T-helper 1 cell (primary cell): Measurements from ENCODE around the gene NUDT14.
A peak's percentile ranks its signal among the peaks of the same experiment; 100 is the strongest.

Experiments
- DNase-seq, 5 donors: peaks; one replicate each; pipeline ENCODE4 v3.0.0-alpha.2; 2012 to 2020

Gene NUDT14

DNA sequence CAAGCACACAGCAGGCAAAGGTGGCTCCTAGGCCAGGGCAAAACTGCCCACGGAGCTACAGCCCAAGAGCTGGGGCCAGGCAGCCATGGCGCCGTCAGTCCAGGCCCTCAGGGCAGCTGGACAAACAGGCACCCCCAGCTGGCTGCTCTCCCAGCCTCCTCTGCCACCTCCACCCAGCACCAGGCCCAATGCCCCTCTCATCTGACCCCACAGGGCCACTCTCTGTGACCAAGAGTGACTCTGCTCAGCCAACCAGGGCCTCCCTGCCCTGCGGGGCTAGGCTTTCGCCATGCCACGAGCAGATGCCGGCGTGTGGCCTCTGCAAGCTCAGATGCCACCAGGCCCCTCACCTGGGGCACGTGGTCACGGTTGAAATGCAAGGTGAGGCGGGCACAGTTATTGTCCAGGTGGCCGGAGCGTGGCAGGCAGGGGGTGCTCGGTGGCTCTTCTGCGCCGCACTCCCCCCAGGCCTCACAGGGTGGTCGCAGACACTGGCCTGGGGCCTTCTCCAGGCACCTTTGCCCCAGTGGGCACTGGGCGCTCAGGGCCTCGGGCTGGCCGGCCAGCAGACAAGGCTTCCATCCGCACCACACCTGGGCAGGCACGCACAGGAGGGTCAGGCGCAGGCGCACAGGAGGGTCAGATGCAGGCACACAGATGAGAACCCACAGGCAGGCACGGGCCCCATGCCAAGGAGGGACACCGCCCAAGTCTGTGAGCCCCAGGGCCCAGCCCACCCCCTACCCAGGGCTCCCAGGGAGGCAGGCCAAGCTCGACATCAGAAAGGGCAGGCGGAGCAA is 35.5 kb downstream of the NUDT14 start:
- no peak for DNase-seq

DNA sequence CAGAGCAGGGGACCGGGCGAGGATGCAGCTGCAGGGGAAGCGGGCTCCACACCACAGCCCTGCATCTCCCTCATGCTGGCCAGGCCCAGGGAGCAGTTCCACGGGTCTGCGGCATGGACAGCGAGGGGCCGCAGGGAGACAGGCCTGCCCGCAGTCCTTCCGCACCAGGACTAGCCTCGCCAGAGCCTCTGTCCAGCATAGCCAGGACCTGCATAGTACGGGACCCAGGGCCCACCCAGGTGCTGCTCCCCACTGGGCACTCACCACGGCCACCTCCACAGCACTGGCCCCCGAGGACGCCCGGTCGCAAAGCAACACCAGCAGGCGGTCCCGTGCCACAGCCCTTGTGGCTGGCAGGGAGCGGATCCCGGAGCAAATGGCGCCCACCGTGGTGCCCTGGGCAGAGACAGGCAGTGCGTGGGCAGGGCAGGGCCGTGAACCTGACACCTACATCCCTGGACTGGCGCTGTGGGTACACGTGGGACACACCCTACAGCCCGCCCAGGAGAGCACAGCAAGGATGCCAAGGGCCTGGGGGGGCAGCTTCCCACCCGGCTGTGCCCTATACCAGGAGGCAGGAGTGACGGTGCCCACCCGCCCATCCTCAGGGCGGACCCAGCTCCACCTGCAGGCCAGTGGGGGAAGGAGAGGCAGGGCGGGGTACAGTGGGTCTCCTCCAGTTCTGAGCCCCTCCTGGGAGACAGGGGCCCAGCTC is 36.3 kb downstream of the NUDT14 start:
- DNase-seq: peak in 1 of 5 donors; percentile 5

DNA sequence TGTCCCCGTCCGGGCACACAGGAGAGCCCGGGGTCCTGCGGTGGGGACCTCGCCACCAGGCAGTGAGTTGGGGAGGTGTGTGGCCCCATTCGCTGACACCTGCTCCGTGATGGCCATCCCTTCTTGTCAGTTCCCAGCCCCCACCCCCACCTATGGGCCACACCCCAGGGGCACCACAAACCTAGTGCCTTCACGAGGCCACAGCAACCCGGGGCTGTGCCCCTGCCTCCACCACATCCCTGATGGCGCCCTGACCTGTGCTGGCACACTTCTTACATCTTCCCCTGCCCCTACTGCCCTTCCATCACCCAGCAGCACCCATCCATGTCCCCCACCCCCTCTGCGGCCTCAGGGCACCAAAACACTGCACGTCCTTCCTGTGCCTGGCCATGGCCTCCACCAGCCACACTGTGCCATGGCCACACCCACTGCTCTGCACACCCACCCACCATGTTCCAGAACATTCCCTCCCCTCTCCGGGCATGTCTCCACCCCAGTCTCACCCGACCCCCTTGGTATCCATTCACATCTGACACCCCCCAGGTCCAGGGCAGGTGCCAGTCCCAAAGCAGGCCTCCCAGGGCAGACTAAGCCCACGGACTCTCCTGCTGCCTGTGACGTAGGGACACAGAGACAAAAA is 37.0 kb downstream of the NUDT14 start:
- DNase-seq: no peak

DNA sequence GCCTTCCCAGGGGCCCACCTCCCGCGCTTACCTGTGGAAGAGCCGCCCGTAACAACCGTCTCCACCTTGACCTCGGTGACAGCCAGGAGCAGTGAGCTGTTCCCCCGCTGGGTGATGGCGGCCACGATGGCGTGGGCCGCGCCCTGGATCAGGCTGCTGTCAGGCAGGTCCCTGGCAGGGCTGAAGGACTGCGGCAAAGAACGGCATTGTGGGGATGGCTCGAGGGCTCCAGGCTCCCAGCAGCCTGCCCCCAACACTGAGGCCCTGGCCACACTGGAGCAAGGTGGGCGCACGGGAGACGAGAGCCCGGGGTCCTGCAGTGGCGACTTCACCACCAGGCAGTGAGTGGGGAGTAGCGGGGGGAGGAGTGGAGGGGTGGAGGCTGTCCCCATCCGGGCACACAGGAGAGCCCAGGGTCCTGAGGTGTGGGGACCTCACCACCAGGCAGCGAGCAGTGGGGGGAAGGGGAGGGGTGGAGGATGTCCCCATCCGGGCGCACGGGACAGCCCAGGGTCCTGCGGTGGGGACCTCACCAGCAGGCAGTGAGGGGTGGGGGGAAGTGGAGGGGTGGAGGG is 37.6 kb downstream of the NUDT14 start:
- peak in 1 of 5 donors; percentile 4 for DNase-seq

DNA sequence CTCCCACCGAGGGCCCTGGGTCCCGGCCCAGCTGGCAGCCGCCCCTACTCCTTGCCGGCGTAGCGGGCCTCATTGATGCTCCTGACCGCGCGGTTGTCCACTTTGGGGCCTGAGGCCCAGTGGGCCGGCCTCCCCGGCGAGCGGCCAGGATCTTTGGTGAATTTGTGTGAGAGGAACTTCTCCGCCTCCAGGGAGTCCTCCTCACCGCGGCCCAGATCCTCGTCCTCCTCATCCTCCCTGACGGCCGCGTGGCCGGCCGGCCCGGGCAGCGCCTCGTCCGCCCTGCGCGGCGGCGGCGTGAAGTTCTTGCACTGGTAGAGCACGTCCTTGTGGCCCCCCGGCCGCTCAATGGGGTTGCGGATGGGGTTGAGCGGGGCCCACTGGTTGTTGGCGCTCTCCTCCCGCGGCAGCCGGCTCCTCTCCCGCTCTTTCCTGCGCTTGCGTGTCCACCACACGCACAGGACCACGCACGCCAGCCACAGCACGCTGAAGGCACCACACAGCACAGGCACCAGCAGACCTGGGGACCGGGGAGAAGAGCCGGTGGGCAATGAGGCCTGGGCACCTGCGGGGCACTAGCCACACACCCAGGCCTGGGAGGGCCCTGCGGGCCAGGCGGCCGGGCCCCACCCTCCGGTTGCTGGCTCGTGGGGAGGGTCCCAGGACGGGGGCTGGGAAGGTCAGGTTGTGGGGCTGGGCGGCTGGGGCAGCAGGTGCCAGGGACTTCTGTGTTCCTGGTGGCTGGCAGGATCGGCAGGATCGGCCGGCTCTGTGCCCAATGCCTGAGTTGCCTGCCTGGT is 38.3 kb downstream of the NUDT14 start:
- no peak for DNase-seq

DNA sequence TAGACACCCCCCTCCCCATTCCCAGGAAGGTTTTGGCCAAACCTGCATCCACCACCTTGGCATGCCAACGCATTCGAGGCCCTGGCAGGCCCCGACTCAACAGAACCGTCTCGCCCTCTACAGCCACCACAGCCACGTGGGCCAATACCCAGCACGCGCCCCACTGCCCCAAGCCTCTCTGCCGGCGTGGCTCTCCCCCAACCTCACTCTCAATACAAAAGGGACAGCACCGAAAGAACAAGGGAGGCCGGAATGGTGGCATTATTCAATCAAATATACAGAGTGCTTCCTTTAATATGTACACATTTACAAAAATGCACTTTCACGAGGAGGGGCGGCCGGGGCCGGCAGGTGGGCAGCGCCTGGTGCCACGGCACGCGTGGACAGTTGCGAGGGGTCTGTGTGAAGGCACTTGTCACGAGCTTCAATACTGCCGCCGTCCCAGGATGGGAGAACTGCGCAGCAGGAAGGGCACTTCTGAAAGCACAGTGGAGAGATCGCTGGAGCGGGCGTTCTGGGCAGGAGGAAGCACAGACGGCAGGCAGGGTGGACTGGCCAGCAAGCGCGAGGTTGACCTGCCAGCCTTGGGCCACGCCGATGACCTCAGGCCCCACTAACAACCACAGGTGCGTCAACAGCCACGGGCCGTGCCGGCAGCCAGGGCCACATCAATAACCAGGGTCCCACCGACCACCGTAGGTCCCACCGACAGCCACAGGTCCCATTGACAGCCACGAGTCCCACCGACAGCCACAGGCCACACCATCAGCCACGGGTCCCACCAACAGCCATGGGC is 39.4 kb downstream of the NUDT14 start:
- no peak for DNase-seq

DNA sequence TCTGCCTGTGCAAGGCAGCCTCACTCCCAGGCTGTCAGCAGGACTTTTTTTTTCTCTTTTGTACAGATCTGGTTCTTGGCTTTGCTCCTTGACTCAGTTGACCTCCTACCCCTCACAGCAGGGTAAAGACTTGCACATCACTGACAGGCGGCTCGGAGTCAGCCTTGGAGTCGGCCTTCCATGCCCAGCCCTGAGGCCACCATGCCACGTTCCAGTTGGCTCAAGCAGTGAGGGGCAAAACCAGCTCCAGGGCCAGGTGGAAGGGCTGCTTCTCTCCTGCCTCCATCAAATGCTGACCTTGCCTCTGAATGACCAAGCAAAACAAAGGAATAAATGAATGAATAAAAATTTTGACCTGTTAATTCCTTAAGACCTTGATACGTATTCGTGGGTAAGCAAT is 40.1 kb downstream of the NUDT14 start:
- no peak for DNase-seq

DNA sequence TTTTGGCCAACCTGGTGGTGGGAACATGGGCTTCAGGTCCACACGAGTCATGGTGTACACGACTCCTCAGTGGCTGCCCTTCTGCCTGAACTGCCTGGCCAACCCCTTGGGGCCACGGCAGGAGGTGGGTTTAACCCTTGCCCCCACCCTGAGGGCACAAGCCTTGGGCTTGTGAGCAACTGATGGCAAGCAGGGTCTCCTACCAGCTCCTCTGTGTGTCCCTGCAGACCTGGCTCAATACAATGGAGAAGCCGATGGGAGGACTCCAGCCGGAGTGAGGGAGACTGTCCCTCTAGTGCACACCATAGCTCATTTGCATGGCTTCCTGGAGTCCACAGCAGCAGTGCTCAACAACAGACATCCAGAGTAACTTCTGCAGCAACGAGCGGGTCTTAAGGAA is 40.5 kb downstream of the NUDT14 start:
- DNase-seq: no peak

DNA sequence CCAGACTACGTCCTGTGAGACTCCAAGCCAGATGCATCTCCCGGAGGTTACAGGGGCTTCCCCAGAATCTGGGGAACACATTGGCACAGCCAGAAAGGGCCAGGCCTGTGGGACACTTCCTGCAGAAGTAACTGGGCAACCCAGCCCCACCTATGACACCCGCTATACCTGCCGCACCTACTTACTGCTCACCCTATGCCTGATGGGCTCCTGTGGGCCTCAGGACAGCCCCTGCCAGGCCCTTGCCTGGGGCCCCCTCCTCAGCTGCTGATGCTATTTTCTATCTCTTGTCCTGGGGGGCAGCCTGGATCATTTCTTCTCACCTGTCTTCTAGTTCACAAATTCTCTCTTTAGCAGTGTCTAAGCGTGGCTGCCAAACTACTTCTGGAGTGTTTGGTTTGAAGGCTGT is 41.3 kb downstream of the NUDT14 start:
- DNase-seq: no peak

DNA sequence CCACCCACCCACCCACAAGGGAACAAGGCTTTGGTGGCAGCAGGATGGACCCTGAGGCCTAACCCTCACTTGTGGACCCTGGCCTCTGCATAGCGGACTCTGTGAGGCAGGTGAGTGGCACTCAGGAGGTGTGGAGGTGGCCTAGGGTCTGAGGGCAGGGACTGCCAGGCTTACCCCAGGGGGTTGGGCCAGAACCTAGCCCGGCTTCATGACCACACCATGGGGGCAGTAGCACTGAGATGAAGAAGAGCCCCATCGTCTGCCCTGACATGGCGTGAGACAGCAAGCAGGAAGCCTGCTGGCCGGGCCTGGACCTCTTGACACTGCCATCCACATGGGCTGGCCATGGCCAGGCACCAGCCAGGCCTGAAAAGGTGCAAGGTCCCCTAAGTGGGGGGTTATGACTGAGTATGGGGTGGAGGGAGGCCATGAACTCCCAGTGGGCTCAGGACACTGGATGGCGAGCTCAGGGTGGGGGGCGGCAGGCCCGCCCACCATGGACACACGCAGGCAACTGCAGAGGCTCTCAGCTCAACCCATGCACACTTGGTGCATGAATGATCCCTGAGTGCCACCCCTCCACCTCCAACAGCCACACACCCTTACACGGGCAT is 41.8 kb downstream of the NUDT14 start:
- no peak for DNase-seq

DNA sequence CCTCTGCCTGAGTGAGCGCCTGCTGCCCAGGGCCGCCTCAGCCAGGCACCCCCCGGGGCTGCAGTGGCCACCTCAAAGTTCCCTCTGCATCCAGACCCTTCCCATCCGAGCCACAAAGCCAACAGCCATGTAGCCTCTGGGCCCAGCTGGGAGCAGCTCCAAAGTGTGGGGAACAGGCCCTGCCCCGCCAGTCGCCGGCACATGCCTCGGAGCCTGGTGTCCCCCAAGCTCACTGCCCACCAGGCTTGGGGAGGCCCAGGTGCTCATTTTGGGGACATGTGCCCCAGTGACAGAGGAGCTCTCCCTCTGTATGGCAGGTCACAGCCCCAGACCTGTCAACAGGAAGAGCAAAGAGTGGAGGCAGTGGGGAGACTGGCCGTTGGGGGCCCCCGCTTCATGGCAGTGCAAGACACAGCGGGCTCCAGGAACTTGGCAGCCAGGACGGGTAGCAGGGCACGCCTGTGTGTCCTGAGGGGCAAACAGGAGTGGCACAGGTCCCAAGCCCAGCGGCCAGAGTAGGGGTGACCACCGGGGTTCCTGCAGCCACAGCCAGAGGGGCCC is 42.5 kb downstream of the NUDT14 start:
- DNase-seq: no peak

DNA sequence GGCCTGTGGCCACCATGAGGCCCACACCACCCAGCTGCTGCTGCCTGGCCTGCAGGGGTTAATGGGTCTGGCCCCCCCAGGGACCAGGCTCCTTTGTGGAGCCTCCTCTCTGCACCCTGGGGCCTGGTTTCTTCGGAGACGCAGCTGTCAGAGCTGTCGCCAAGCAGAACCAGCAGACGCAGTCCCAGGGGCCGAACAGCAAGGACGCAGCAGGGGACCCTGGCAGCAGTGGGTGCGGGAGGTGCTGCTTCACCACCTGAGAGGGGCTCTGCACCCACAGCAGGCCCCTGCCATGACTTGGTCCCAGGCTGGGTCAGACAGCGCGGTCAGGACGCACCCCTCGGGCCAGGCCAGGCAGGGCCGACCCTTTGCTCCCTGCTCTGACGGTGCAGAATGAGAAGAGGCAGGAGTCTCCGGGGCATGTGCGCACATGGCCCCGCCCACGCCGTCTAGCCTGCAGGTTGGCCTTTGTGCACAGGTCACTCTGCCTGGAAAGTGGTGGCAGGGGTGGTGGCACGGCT is 43.0 kb downstream of the NUDT14 start:
- DNase-seq: no peak

DNA sequence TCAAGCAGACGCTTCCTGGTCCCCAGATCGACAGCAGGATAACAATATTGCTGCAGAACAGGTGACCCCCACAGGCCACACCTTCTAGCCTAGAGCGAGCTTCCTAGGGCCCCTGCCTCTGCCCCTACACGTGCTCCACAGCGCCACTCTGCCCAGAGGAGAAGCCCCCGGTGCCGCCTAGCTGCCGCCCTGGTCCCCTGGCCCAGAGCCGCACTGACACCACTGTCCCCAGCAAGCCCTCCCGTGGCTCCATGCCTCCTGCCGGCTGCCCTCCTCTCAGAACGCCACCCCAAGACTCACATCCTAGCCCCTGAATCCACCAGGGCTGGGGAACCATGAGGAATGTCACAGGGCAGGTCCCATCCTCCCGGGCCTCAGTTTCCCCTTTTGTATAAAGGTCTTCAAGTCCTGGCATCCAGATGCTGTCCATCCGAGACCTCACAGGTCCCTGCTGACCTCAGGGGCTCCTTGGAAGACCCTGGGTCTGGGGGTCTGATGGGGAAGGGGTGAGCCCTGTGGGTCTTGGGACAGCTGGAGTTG is 43.6 kb downstream of the NUDT14 start:
- no peak for DNase-seq

DNA sequence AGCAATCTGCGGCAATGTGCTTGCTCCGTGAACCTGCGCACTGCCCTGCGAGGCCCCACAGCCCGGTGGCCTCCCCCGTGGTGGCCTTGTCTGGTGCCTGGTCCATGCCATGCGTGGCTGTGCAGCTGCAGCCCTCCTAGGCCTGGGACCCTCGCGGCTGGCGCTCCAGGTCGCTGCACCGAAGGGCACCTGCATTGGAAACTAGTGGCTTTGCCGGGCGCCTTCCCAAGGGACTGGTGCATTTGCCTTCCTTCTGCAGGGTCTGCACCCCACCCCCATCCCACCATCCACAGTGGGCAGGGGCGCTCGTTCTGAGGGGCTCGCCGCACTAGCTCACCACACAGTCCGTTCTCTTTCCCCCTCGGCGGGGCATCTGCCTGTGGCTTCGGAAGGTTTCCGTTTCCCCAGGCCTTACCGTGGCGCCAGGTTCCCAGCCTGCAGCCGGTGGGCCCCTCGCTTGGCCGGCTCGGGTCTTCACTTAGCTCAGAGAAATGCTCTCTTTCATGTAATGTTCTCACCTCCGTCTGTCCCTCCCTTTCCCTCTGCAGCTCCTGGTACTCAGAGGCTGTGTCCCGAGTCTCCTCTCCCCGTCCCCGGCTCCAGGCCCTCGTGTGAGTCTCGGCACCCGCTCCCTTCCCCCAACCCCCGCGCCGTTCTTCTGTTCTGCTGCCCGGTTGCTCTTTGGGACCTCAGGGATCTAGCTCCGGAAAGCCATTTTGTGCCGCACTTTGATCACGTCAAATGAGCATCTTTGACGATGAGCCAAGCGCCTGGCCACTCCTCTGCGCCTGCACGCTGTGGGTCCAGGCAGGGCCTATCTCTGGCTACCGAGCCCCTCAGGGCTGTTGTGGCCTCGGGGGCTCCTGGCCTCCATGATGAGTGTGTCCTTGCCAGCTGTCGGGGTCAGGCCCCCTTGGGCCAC is 44.5 kb downstream of the NUDT14 start:
- DNase-seq: no peak

DNA sequence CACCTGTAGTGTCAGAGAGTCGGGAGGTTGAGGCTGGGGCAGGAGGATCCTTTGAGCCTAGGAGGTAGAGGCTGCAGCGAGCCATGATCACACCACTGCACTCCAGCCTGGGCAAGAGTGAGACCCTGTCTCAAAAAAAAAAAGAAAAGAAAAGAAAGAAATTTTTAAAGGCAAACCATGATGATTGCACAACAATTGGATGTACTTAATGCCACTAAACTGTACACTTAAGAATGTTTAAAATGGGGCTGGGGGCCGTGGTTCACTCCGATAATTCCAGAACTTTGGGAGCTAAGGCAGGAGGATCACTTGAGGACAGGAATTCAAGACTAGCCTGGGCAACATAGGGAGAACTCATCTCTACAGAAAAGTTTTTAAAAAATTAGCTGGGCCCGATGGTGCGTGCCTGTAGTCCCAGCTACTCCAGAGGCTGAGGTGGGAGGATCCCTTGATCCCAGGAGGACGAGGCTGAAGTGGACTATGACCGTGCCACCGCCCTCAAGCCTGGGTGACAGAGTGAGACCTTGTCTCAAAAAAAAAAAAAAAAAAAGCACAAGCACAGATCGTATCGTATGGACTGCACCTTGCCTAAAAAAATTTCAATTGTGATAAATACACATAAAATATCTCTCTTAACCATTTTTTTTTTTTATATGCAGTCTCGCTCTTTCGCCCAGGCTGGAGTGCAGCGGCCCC is 45.3 kb downstream of the NUDT14 start:
- DNase-seq: no peak

DNA sequence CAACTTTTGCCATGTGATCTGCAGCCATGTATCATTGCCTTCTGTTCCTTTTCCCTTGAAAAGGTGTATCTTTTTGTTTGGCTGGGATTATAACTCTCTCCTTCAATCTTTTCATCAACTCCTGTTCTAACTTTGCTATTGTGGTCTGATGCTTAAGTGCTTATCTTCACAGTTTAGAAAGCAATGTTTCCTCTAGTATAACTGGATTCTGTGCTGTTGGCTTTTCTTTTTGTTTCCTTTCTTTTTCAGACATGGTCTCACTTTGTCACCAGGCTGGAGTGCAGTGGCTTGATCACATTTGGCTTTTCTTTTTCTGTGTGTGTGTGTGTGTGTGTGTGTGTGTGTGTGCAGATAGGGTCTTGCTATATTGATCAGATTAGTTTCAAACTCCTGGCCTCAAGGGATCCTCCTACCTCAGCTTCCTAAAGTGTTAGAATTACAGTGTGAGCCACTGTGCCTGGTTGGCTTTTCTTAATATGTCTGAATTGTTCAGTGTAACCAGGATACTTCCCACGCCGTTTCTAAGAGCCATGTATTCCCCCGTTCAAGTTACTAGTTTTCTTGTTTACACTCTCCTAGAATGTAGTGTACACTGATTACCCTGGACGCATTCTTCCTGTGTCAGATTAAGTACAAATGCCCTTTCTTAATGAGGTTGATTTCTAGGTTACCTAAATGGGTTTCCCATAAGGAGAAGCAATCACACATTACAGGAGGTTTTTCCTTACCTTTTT is 48.0 kb downstream of the NUDT14 start:
- no peak for DNase-seq

DNA sequence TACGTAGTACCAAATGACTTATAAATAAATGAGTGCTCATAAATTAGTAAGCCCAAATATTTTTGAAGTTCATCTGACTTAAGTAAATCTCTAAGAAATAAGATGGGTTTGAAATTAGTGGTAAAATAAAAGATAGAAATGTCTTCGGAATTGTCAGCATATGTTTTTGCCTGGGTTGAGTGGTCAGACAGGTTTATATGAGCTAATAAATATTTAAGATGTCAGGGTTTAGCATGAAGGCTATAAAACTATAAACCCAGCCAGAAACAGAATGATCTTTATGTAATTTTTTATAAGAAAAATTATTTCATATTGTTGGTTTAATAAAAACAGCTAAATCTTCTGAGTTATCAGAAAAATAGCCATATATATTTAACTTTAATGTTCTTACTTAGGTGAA is 49.9 kb downstream of the NUDT14 start:
- DNase-seq: no peak

DNA sequence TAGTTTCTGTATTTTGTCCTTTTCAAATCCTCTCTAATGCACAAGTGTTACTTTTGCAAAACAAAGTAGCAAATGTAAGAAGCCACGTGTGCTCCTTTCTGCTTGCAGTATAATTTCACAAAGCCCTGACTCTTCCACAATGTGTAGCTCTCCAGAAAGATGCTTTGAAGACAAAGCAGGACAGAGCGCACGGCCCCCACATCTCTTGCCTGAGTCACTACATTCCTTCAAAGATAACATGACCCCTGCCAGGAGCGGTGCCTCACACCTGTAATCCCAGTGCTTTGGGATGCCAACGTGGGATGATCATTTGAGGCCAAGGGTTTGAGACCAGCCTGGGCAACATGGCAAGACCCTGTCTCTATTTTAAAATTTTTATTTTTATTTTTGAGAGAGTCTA is 53.1 kb downstream of the NUDT14 start:
- DNase-seq: no peak
